Left renal pelvis (tissue), 4 donors: ENCODE results near the gene ADCY2. TPM values are rescaled to one million over a fixed set of nuclear protein-coding genes. Genes with fewer than 3 reads are reported as not detected.
A peak's percentile ranks its signal among the peaks of the same experiment; 100 is the strongest.

Experiments
- DNase-seq, 4 donors: peaks; one replicate each; pipeline ENCODE4 v3.0.0-alpha.2; 2013; ENCODE audit warnings: low read depth in 4 of 4, low spot score in 3 of 4
- polyA plus RNA-seq, 4 donors: library from polyadenylated mRNA; unstranded; fragments of 120-200 nt; gene quantifications; one replicate each; pipeline ENCODE4 v1.2.1, GENCODE V29; 2013; ENCODE audit not compliant: insufficient read length in 4 of 4

Gene ADCY2
- polyA plus RNA-seq, 4 donors: 4.4 to 7.7 (median 6.4) TPM

DNA sequence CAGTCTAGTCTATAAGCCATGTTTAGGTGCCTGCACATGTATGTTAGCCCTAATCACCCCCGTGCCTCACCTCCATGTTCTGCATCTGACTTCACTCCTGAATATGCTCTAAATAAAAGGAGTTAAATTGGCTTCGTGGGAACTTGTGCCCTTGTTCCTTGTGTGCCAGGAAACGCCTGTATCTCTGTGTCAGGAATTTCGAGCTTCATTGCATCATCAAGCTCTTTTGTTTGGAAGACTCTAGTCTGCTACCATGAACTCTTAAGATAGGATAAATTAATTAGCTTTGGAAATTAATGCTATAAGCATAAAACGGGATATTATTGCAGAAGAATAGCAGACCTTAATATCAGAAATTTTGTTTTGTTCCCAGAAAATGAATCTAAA, 99.2 kb downstream of the ADCY2 start:
- DNase-seq: no peak

DNA sequence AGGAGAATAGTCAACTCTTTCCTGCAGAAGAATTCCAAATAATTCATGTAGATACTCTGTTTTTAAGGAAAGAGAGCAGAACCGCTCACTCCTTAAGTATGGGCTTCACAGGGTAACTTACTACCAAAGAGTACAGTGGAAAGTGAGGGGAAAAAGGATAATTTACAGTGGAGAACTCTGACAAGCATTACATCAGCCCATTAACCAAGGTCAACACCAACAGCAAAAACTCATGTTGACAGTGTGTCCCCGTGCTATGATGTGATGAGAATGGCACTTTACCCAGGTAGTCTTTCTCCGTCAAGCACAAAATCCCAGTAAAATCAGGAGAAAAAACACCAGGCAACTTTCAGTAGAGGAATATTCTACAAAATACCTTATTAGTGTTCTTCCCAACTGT, 104.3 kb downstream of the ADCY2 start:
- peak in 1 of 4 donors; percentile 11 for DNase-seq

DNA sequence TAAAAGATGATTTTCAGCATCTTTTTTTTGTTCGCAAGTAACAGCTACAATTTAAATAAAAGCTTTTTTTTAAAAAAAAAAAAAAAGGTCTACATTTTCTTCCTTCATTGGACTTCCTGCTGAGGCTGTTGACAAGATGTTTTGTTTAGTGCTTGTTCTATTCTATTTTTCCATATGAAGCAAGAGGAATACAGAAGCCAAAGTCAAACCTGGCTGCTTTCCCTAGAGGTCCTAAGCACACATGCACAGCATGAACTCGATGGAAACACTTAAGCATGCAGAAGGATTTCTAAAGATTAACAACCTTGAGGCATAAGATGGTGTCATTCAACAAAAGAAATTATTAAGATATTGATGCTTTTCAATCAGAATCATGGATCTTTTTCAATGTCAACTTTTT, 105.1 kb downstream of the ADCY2 start:
- DNase-seq: no peak

- no peak for DNase-seq
Observed at GRCh38 chr5:7503564-7503963, 107.6 kb downstream of the ADCY2 start.

DNA sequence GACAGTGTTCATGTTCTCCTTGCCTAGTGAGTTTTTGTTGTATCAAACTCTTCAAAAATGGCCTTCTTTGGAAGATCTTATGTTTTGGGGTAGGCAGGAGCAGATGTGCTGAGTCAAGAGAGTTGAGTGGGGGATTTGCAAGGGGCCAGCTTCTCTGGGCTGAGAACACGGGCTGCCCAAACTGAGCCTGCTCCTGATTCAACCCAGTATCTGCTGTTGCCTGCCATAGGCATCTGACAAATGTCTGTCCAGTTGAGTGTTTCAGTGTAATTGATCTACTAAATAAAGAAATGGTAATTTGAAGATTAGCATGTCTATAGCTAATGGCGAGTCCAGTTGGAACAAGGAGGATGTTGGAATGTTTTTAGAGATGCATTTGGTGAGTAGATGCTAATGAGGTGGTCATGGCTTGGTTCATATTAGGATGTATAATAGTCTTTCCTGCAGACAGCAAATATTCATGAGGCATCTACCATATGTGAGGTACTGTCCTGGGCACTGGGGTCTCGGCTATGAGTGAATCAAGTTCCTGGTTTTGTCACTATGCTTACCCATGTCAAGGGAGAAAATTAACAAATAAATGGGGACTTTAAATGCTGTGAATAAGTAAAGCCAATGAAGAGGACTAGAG, 119.5 kb downstream of the ADCY2 start:
- no peak for DNase-seq

GRCh38 chr5:7516253-7516652, 120.3 kb downstream of the ADCY2 start:
- no peak for DNase-seq

DNA sequence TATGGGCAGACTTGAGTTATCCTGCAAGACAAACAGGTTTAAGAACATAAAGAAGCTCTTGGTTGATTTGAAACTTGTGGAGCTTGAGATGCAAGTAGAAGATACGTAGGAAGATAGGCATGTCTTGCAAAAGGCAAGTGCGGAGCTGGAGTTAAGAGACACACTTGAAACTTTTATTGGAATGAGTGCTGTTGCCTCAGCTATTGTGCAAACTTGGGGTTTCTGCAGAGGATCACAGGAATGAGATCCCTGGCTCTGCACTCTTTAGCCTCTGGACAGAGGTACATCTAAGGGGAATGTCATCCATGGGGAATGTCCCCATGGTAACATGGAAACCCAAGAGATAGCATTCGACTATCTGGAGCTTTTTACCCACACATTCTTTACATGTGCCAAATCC, 121.1 kb downstream of the ADCY2 start:
- DNase-seq: no peak

GRCh38 chr5:7518947-7519560, 123.1 kb downstream of the ADCY2 start:
- DNase-seq: no peak

DNA sequence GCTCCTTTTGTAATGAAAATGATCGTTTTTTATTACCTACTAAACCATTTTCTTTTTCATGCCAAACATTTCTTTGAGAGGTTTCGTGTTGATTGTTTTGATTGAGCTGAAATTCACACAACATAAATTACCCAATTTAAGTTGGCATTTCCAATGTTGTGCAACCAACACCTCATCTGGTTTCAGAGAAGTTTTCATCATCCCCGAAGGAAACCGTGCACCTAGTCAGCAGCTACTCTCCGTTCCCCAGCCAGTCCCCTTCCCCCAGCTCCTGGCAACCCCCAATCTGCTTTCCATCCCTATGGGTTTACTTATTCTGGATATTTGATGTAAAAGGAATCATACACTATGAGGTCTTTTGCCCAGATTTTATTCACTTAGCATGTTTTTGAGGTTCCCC, 123.6 kb downstream of the ADCY2 start:
- no peak for DNase-seq

DNA sequence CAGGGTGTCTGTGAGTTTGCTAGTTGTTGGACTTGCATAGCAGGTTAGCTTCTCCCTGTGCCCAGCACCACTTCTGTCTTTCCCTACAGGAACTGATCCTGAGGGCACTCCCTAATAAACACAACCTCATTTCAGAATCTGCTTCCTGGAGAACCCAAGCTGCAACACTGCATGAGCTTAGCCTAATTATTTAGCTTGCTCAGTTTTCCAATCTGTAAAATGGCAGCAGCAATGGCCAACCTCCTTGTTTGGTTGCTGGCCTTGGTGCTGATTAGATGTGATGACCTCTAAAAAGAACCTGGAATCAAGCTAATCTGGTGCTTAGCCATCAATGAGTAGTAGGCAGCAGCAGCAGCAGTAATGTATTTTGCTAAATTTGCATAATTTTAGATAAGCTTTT, 133.9 kb downstream of the ADCY2 start:
- DNase-seq: no peak

DNA sequence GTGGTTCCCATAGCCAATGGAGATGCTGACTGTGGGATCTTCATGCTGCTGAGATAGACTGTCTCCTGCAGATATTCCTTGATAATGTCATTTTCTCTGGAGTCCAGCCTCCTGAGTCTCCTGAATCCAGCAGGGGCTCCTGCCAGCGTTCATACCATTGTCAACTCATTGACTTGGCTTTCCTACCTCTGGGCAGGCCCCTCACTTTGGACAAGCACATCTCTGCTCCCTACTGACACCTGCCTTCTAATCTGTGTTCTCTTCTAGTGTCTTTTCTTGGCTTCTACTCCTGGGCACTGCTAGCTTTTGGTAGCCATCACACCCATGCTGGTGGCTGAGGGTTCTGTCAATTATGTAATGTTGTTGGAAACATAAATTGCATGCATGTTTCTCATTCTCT, 138.0 kb downstream of the ADCY2 start:
- no peak for DNase-seq

DNA sequence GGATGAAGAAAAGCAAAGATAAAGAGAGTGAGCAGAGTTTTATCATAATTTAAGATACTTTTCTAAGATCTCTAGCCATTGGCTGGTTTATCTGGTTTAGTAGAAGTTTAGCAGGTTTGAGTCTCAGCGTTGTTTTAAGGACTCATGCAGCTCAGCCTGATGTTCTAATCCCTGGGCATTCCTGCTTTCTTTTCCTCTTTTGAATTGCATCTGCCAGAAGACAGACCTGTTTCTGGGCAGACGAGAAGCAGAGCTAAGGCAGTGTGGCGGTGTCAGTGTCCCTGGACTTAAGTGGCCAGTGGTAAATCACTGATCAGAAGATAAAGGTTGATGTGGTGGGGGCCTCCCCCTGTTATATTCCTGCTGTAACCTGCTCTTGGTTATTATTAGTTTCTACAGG, 138.6 kb downstream of the ADCY2 start:
- no peak for DNase-seq

- DNase-seq: no peak
Observed at GRCh38 chr5:7537573-7537972, 141.6 kb downstream of the ADCY2 start.

- DNase-seq: no peak
Observed at GRCh38 chr5:7539571-7539970, 143.6 kb downstream of the ADCY2 start.

DNA sequence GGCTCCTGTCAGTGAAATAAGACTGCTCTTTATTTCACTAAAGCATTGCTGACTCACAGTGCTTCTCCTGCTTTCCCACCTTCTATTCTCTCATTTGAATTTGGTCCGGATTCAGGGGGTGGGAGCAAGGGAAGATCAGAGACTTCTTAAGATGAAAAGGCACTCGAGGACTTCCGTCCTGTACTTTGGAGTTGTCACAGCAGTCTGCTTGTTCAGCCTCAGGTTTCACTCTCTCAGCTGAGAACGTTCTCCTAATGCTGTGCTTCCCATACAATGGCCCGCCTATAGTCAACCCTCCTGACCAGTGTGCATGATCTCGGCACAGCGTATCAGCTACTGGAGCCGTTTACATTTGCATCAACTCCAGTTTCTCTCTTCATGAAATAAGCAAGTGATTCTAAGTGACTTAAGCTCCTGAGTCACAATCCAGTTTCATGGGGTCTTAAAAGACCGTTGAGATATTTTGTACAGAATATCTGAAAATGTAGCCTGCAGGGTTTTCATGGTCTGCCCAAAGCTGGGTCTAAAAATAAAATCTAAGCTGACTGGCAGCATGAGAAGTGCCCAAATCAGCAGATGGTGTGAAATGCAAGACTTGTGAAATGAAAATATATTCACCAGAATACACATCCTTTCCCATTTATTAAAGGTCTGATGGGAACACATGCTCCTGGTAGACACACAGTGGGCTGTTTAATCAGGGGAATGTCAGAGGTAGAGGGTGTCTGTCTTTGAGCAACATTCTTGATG, 145.0 kb downstream of the ADCY2 start:
- no peak for DNase-seq

DNA sequence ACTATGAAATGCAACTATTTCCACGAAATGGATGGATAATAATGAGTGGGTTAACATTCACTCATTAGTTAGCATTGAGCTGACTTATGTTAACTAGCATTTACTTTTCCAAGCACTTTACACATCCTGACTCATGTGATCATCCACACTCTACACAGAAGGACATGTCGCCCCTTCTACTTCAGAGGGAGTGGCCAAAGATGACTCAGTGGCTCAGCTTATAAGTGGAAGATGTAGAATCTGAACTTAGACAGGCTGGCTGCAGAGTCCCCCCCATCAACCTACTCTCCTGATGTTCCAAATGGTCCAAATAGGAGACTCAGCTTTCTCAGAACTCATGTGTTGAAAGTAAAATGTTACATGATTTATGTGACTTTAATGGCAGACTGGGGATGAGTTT, 146.0 kb downstream of the ADCY2 start:
- DNase-seq: no peak

- no peak for DNase-seq
Observed at GRCh38 chr5:7546555-7546954, 150.6 kb downstream of the ADCY2 start.

GRCh38 chr5:7548596-7548995, 152.7 kb downstream of the ADCY2 start:
- DNase-seq: no peak

DNA sequence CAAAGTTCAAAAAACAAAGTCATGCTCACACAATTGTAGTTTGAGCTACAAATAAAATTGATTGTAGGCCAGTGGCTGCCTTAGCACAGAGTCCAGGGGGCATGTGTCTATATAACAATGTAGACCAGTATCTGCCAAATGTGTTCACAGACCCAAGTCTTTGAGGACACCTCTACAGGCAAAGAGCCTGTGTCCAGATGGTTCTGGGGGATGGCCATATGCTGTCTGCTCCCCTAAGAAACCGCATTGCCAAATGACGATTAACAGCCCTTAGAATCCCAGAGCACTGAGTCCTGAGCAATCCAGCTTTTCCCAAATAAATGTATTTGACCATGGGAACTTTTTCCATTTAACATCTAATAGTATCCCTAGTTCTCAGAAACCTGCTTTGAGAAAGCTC, 169.6 kb downstream of the ADCY2 start:
- DNase-seq: no peak

GRCh38 chr5:7576023-7576715, 180.2 kb downstream of the ADCY2 start:
- peak in 3 of 4 donors; percentile 4 to 30 (median 20) for DNase-seq

DNA sequence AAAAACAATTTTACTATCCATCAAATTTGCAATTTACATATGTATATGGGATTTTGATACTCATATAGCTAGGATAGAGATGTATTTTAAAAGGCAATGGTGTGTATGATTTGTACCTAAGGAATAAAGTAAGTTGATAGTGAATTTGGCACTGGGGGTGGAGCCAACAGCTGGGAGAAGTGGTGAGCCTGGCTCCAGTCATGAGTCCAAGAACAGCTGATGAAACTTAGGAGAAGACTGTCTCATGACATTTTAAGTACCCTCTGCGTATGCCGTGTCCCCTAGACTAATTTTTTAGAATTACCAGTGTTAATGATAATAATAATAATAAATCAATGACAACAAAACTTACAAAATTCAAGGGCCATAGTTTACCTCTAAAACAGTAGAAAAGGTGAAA, 181.4 kb downstream of the ADCY2 start:
- DNase-seq: no peak

DNA sequence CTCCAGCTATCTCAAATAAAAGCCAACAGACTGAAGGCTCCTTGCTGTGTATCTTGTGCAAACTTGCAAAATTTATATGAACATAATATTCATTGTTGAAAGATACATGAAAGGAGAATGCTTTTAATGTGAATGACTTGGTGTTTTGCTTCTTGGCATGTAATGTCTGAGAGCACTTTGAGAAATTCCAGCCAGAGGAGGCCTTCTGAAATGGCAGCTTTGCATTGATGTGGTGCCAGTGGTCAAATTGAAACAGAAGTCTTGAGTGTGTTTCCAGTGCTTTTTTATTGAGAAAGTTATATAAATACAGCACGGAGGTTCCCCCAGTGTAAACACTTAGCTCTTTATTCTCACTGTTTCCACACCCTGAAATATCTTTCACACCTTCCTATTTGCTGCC, 182.1 kb downstream of the ADCY2 start:
- no peak for DNase-seq
